IMR-90 (cell line): ENCODE results near the gene CCR6. TPM values are rescaled to one million over a fixed set of nuclear protein-coding genes. Genes with fewer than 3 reads are reported as not detected.

ENCODE experiments used
- ATAC-seq: fragments of 200-7000 bp; cut with Tn5 transposase; 2 replicates; pipeline ENCODE4 v1.9.1; 2020; ENCODE audit warnings: low read depth, mild to moderate bottlenecking, moderate library complexity
- BruUV-seq: library from RNA; stranded (reverse); fragments of 400-500 nt; replicated peaks from 2 replicates; lab custom pipeline; 2021; lab: Mats Ljungman, UMichigan
- CTCF ChIA-PET: fragments of 300-600 bp; formaldehyde crosslinking; extraction: SDS; loops from one replicate; lab custom pipeline; 2021; ENCODE audit warnings: antibody characterized with exemption; lab: Yijun Ruan, JAX
- POLR2A ChIA-PET: fragments of 300-600 bp; sonication (Branson Sonifier 250); formaldehyde crosslinking; loops from one replicate; lab custom pipeline; 2022; ENCODE audit warnings: antibody characterized with exemption; ENCODE audit not compliant: unreplicated experiment; lab: Charles Lee
- DNase-seq: peaks from one replicate; pipeline ENCODE4 v3.0.0; 2013
- H2AFZ ChIP-seq: replicated peaks from 2 replicates; pipeline ENCODE3; 2013; ENCODE audit warnings: low read length, mild to moderate bottlenecking; ENCODE audit not compliant: poor library complexity
- H2AK5ac ChIP-seq: 2 replicates; pipeline ENCODE4 v1.6.1; 2013; ENCODE audit warnings: low read depth, low read length, inconsistent platforms
- H2AK9ac ChIP-seq: replicated peaks from 2 replicates; pipeline ENCODE3; 2013; ENCODE audit warnings: mild to moderate bottlenecking, low read depth, low read length, moderate library complexity; ENCODE audit not compliant: poor library complexity
- H2BK120ac ChIP-seq: 2 replicates; pipeline ENCODE4 v1.6.1; 2013; ENCODE audit warnings: low read depth, low read length, inconsistent platforms
- H2BK15ac ChIP-seq: 3 replicates; pipeline ENCODE4 v1.6.1; 2013; ENCODE audit warnings: low read depth, low read length, inconsistent platforms
- H2BK20ac ChIP-seq: 2 replicates; pipeline ENCODE4 v1.6.1; 2013; ENCODE audit warnings: low read depth, mild to moderate bottlenecking, inconsistent platforms, low read length, moderate library complexity
- H2BK5ac ChIP-seq: 2 replicates; pipeline ENCODE4 v1.6.1; 2013; ENCODE audit warnings: mild to moderate bottlenecking, low read depth, low read length, inconsistent platforms; ENCODE audit not compliant: poor library complexity, severe bottlenecking
- H3K14ac ChIP-seq: replicated peaks from 2 replicates; pipeline ENCODE4 v1.6.1; 2013; ENCODE audit warnings: low read depth, low read length, inconsistent platforms
- H3K18ac ChIP-seq: 2 replicates; pipeline ENCODE4 v1.6.1; 2013; ENCODE audit warnings: low read depth, low read length, control low read depth
- H3K23ac ChIP-seq: 2 replicates; pipeline ENCODE4 v1.6.1; 2013; ENCODE audit warnings: low read depth, low read length, inconsistent platforms
- H3K27ac ChIP-seq: 2 replicates; pipeline ENCODE4 v1.5.1; 2013; ENCODE audit warnings: mild to moderate bottlenecking, control low read depth, low read length; ENCODE audit not compliant: insufficient read depth
- H3K27me3 ChIP-seq: 2 replicates; pipeline ENCODE4 v1.6.1; 2013; ENCODE audit warnings: low read length; ENCODE audit not compliant: control insufficient read depth, insufficient read depth
- H3K36me3 ChIP-seq: 2 replicates; pipeline ENCODE4 v1.6.1; 2013; ENCODE audit warnings: low read length, mixed read lengths; ENCODE audit not compliant: control insufficient read depth, insufficient read depth
- H3K4ac ChIP-seq: 2 replicates; pipeline ENCODE4 v1.6.1; 2013; ENCODE audit warnings: low read depth, low read length, inconsistent platforms
- H3K4me1 ChIP-seq: 2 replicates; pipeline ENCODE4 v1.6.1; 2013; ENCODE audit warnings: low read length, mixed read lengths; ENCODE audit not compliant: control insufficient read depth, insufficient read depth
- H3K4me2 ChIP-seq: 2 replicates; pipeline ENCODE4 v1.6.1; 2013; ENCODE audit warnings: low read depth, mild to moderate bottlenecking, control low read depth, low read length, moderate library complexity
- H3K4me3 ChIP-seq: 2 replicates; pipeline ENCODE4 v1.5.1; 2013; ENCODE audit warnings: low read depth, mild to moderate bottlenecking, control low read depth, low read length, moderate library complexity; ENCODE audit not compliant: insufficient read depth
- H3K56ac ChIP-seq: 2 replicates; pipeline ENCODE4 v1.6.1; 2013; ENCODE audit warnings: low read length, inconsistent platforms; ENCODE audit not compliant: insufficient read depth; ENCODE audit errors: extremely low read depth
- H3K79me1 ChIP-seq, 2 experiments: 2 replicates each; pipeline ENCODE4 v1.6.1; 2013; ENCODE audit warnings: low read length in 2 of 2, inconsistent platforms in 1 of 2, low read depth in 1 of 2
- H3K9ac ChIP-seq: 2 replicates; pipeline ENCODE4 v1.6.1; 2013; ENCODE audit warnings: low read depth, low read length, control low read depth
- H3K9me1 ChIP-seq: 2 replicates; pipeline ENCODE4 v1.6.1; 2013; ENCODE audit warnings: low read length, inconsistent platforms; ENCODE audit not compliant: insufficient read depth
- H3K9me3 ChIP-seq: 2 replicates; pipeline ENCODE4 v1.6.1; 2013; ENCODE audit warnings: low read length; ENCODE audit not compliant: control insufficient read depth, insufficient read depth
- H4K20me1 ChIP-seq: 2 replicates; pipeline ENCODE4 v1.6.1; 2013; ENCODE audit warnings: low read length, inconsistent platforms; ENCODE audit not compliant: insufficient read depth
- H4K5ac ChIP-seq: 2 replicates; pipeline ENCODE4 v1.6.1; 2013; ENCODE audit warnings: mild to moderate bottlenecking, low read depth, low read length, control low read depth
- H4K8ac ChIP-seq, 2 experiments: 2 replicates each; pipeline ENCODE4 v1.6.1; 2013; ENCODE audit warnings: low read depth in 2 of 2, low read length in 2 of 2, control low read depth in 1 of 2, inconsistent platforms in 1 of 2
- H4K91ac ChIP-seq: 2 replicates; pipeline ENCODE4 v1.6.1; 2013; ENCODE audit warnings: low read depth, low read length, inconsistent platforms; ENCODE audit not compliant: insufficient read depth
- BHLHE40 ChIP-seq: fragments of 150-350 bp; IDR thresholded peaks from 2 replicates; pipeline ENCODE4 v1.6.1; 2016; ENCODE audit warnings: mild to moderate bottlenecking, low read depth, low read length
- CEBPB ChIP-seq: IDR thresholded peaks from 2 replicates; pipeline ENCODE4 v1.6.1; 2012; ENCODE audit warnings: low read depth, low read length, improper control_type of control experiment
- CHD1 ChIP-seq: IDR thresholded peaks from 2 replicates; pipeline ENCODE4 v1.6.1; 2012; ENCODE audit warnings: low read depth, low read length, improper control_type of control experiment
- ELK1 ChIP-seq: fragments of 150-350 bp; IDR thresholded peaks from 2 replicates; pipeline ENCODE4 v1.6.1; 2016; ENCODE audit warnings: low read depth, mild to moderate bottlenecking, low read length, moderate library complexity, borderline replicate concordance
- MAFK ChIP-seq: IDR thresholded peaks from 2 replicates; pipeline ENCODE4 v1.6.1; 2012; ENCODE audit warnings: low read depth, low read length, improper control_type of control experiment
- RAD21 ChIP-seq: IDR thresholded peaks from 2 replicates; pipeline ENCODE4 v1.6.1; 2012; ENCODE audit warnings: low read length, improper control_type of control experiment
- RFX5 ChIP-seq: IDR thresholded peaks from 2 replicates; pipeline ENCODE4 v1.8.0; 2012; ENCODE audit warnings: low read depth, mild to moderate bottlenecking, low read length, moderate library complexity
- WGBS, 2 experiments: methylation state at CpG; one replicate each; pipeline versions ENCODE4 v1.1.5 to v1.1.7; 2013; ENCODE audit warnings: missing lambda C conversion rate in 2 of 2; ENCODE audit not compliant: insufficient read length in 1 of 2; ENCODE audit errors: extremely low coverage in 2 of 2; 5-methylcytosine and 5-hydroxymethylcytosine counted together
- dilution Hi-C: fragments of 300-500 bp; cut with HindIII; formaldehyde crosslinking; loops from one replicate; pipeline ENCODE4 v1.14.3; 2018; ENCODE audit warnings: low sequenced_read_pairs; ENCODE audit not compliant: unreplicated experiment
- in situ Hi-C: fragments of 300-500 bp; cut with MboI; formaldehyde crosslinking; loops from 3 replicates; pipeline ENCODE4 v1.14.3; 2019; ENCODE audit warnings: low sequenced_read_pairs, inconsistent platforms, mixed read lengths
- intact Hi-C: fragments of 100-400 bp; cut with micrococcal nuclease; formaldehyde crosslinking; loops from 2 replicates; pipeline ENCODE4 v1.10.0; 2022
- polyA plus RNA-seq, 3 experiments: library from polyadenylated mRNA; depleted of rRNA; stranded (reverse); fragments of >200 nt; gene quantifications; 2 replicates each; pipeline ENCODE4 v1.2.3, GENCODE V29; 2012; ENCODE audit warnings: low replicate concordance in 1 of 3
- total RNA-seq: library from RNA; depleted of rRNA; stranded (reverse); fragments of >200 nt; gene quantifications from 2 replicates; pipeline ENCODE4 v1.2.3, GENCODE V29; 2012
- TF ChIP-seq, protein P1 (sequence below): fragments of 150-350 bp; IDR thresholded peaks from 2 replicates; pipeline ENCODE4 v1.6.1; 2017; ENCODE audit warnings: mild to moderate bottlenecking, antibody characterized with exemption, low read length, low read depth

CCR6 gene
- total and polyA plus RNA-seq, 2 of the 4 experiments (the other 2 are of a cell fraction) = not detected

DNA sequence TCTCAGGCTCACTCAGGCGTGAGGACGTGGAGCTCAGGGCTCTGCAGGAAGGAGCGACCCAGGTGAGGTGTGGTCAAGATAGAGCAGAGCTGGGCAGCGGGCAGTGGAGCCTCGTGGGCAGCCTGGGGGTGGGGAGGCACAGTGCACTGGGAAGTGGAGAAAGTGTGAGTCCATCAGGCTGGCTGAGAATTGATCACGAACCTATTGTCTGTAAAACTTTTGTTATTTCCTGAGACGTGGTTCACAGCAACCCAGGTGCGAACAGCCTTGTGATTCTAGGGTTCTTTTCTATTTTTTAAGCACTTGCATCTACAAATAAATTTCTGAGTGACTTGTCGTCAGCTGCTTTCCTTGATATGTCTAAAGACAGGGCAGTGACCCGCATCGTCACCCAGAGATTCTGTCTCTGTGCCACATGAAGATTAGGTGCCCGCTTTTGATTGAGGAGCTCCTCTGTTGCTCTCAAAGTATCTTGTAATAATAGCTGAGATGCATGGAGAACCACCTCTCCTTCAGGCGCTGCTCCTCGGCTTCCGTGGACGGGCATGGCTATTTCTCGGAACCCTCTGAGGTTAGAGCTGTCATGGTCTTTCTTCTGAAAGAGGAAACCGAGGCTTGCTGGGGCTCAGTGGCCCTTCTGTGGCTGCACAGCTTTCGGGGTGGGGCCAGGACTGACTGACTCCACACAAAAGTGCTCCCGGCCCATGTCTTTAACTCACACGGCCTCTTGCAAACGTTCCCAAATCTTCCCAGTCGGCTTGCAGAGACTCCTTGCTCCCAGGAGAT is 662 bp upstream of the CCR6 start:
- Histone ChIP-seq H3K36me3 (no peaks in the 10 kb centered on the region), H3K56ac (no peak overlapping the region), H2BK20ac (no peak overlapping the region), H3K18ac (no peak overlapping the region), H4K5ac (no peak overlapping the region), H4K20me1 (no peaks in the 10 kb centered on the region), H3K4me2 (no peak overlapping the region), H4K91ac (no peak overlapping the region), H3K9ac (no peak overlapping the region), H3K23ac (no peak overlapping the region), H2AK5ac (no peak overlapping the region), H4K8ac (no peak overlapping the region), H2BK5ac (no peak overlapping the region), H3K79me1 (no peaks in the 10 kb centered on the region), H3K9me3 (peaks cover 25% of the 10 kb centered on the region), H2BK15ac (no peak overlapping the region), H3K14ac (no peak overlapping the region), H3K4ac (no peak overlapping the region), H3K9me1 (no peaks in the 10 kb centered on the region), H3K4me3 (no peak overlapping the region), H2AK9ac (no peak overlapping the region), H2BK120ac (no peak overlapping the region), H2AFZ (no peak overlapping the region), H3K4me1 (no peaks in the 10 kb centered on the region), H3K27me3 (no peaks in the 10 kb centered on the region), H3K27ac (no peak overlapping the region)
- no TSS peak for BruUV-seq
- no peak for DNase-seq
- intact Hi-C loops = no loop called here
- dilution Hi-C loops = no loop called here
- 62% methylated on average over 7 of the region's 23 CpGs; no CpG with 5 or more reads in 1 of the 2 experiments for WGBS, 2 experiments
- in situ Hi-C loops = no loop called here
- ChIA-PET CTCF (no interaction called here), POLR2A (no interaction called here)
- TF ChIP-seq ELK1 (no peak), BHLHE40 (no peak), CEBPB (no peak), RAD21 (no peak), CHD1 (no peak), MAFK (no peak), RFX5 (no peak)
- TF ChIP-seq, protein P1, sequence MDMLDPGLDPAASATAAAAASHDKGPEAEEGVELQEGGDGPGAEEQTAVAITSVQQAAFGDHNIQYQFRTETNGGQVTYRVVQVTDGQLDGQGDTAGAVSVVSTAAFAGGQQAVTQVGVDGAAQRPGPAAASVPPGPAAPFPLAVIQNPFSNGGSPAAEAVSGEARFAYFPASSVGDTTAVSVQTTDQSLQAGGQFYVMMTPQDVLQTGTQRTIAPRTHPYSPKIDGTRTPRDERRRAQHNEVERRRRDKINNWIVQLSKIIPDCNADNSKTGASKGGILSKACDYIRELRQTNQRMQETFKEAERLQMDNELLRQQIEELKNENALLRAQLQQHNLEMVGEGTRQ = no peak
- ATAC-seq = no peak
